ENCODE data around the gene ATP2A2. TPM values are rescaled to one million over a fixed set of nuclear protein-coding genes. Genes with fewer than 3 reads are reported as not detected.

Gene ATP2A2
- total and polyA plus RNA-seq, 2 of the 8 experiments (the other 6 are each of a cell fraction or from before 2014, with no cell fraction given): 86.1 to 271 TPM

GRCh38 chr12:110312581-110313360 lies 31.7 kb downstream of the ATP2A2 start:
- FAIRE-seq (no peak), DNase-seq (ENCODE audit: low read depth in 1 of 2, low spot score in 2 of 2) (peak in 1 of 2 experiments; percentile 14)
- Histone ChIP-seq H3K18ac (ENCODE audit: extremely low read depth, low read length) (no peak overlapping the region), H3K4me2 (ENCODE audit: insufficient read depth in 1 of 2, low read depth in 2 of 2, low read length in 2 of 2) (no peak overlapping the region), H2BK120ac (replicated peaks; ENCODE audit: low read depth, low read length) (no peak overlapping the region), H3K36me3 (ENCODE audit: control insufficient read depth in 2 of 4, insufficient read depth in 4 of 4, low read length in 3 of 4) (peaks cover 0 to 18% (median 0%) of the 10 kb centered on the region in 4 experiments; a peak in 4 of 8 replicates), H3K79me2 (ENCODE audit: control insufficient read depth in 1 of 2, insufficient read depth in 2 of 2, low read length in 2 of 2) (peaks cover 6 to 89% of the 10 kb centered on the region in 2 experiments; a peak in 3 of 4 replicates), H3K79me1 (ENCODE audit: low read depth, low read length) (peaks cover 2% of the 10 kb centered on the region; the same call in 1 of the 2 replicates), H3K4ac (replicated peaks; ENCODE audit: insufficient read length, low read depth, low read length) (no peak overlapping the region), H2AK5ac (ENCODE audit: low read depth, low read length) (no peak overlapping the region), H3K27ac (ENCODE audit: low read depth, low read length) (no peak overlapping the region), H3K4me3 (ENCODE audit: extremely low read depth in 1 of 4, insufficient read depth in 2 of 4, low read depth in 3 of 4, low read length in 4 of 4) (no peak overlapping the region), H2BK20ac (ENCODE audit: low read length) (no peak overlapping the region), H3K14ac (ENCODE audit: insufficient read length) (no peak overlapping the region), H3K27me3 (replicated peaks in 1 of 4; ENCODE audit: control insufficient read depth in 3 of 4, extremely low read depth in 1 of 4, insufficient read depth in 3 of 4, low read length in 3 of 4) (no peaks in the 10 kb centered on the region), H4K91ac (replicated peaks; ENCODE audit: insufficient read length, low read length) (no peak overlapping the region), H3K9ac (replicated peaks in 1 of 4; ENCODE audit: extremely low read depth in 1 of 4, low read depth in 3 of 4, low read length in 3 of 4) (no peak overlapping the region), H3K56ac (replicated peaks; ENCODE audit: insufficient read length, low read depth, low read length) (no peak overlapping the region), H3K23ac (ENCODE audit: insufficient read length) (no peak overlapping the region), H3K4me1 (replicated peaks in 1 of 4; ENCODE audit: control insufficient read depth in 3 of 4, insufficient read depth in 4 of 4, low read length in 3 of 4) (no peaks in the 10 kb centered on the region), H2AFZ (ENCODE audit: low read length) (no peak overlapping the region), H2BK5ac (ENCODE audit: low read depth, low read length) (no peak overlapping the region), H4K8ac (ENCODE audit: extremely low read depth, insufficient read depth, low read length) (no peak overlapping the region), H2BK15ac (ENCODE audit: low read length) (no peak overlapping the region), H2BK12ac (ENCODE audit: low read depth, low read length) (no peak overlapping the region), H4K20me1 (replicated peaks in 1 of 2; ENCODE audit: control insufficient read depth in 1 of 2, insufficient read depth in 2 of 2, low read length in 2 of 2) (peaks cover 4 to 11% of the 10 kb centered on the region in 2 experiments), H4K5ac (ENCODE audit: insufficient read length, low read depth, low read length) (no peak overlapping the region), H3K23me2 (ENCODE audit: low read depth, low read length) (no peaks in the 10 kb centered on the region), H3K9me3 (ENCODE audit: insufficient read depth in 2 of 2, low read depth in 1 of 2, low read length in 1 of 2) (no peaks in the 10 kb centered on the region)
- TF ChIP-seq USF2 (IDR thresholded peaks at IDR 0.05; ENCODE audit: low read length) (no peak), CEBPB (IDR thresholded peaks at IDR 0.05; ENCODE audit: low read depth, low read length) (peak; percentile 54; the same call in 1 of the 2 replicates), SIN3A (conservative IDR thresholded peaks at IDR 0.05 in 1 of 2, IDR thresholded peaks at IDR 0.05 in 1 of 2; ENCODE audit: low read depth in 1 of 2, low read length in 2 of 2) (no peak)
- CTCF ChIA-PET (ENCODE audit: partially characterized antibody): interaction anchor here (1.0 to 1.4 kb wide), 4 partner anchors 19 to 211 kb away, joined by 3 to 6 read pairs (median 4); no protein-coding TSS in a partner anchor
- POLR2A ChIA-PET (ENCODE audit: partially characterized antibody): interaction anchor here (0.6 to 1.1 kb wide), 5 partner anchors 18 to 293 kb away, joined by 3 to 4 read pairs (median 3); partner anchors contain the start of gene IFT81
- WGBS, 2 experiments (ENCODE audit: extremely low coverage in 1 of 2, insufficient coverage in 1 of 2, insufficient read length in 1 of 2, insufficient replicate concordance in 2 of 2, low coverage in 1 of 2, low lambda C conversion rate in 2 of 2, missing lambda C conversion rate in 1 of 2): 87% methylated on average over 8 of the region's 10 CpGs; no CpG with 5 or more reads in 1 of the 2 experiments
